Loucy (cell line): Measurements from ENCODE around the gene FBXO11.

Experiments used
- H2AFZ ChIP-seq: fragments of 200-600 bp; sonication (generic); 2 replicates; pipeline ENCODE4 v1.6.0; 2016; ENCODE audit warnings: antibody characterized with exemption, mild to moderate bottlenecking, low read length, moderate library complexity
- H3F3A ChIP-seq: fragments of 200-600 bp; 2 replicates; pipeline ENCODE4 v1.6.0; 2016; ENCODE audit warnings: antibody characterized with exemption, low read depth, mild to moderate bottlenecking
- H3K27me3 ChIP-seq: fragments of 200-600 bp; sonication (generic); 2 replicates; pipeline ENCODE4 v1.6.1; 2014; ENCODE audit warnings: low read length, mild to moderate bottlenecking; ENCODE audit not compliant: insufficient read depth, poor library complexity, severe bottlenecking
- H3K36me3 ChIP-seq: fragments of 200-600 bp; sonication (generic); 2 replicates; pipeline ENCODE4 v1.6.1; 2016; ENCODE audit warnings: low read length; ENCODE audit not compliant: insufficient read depth
- H3K4me1 ChIP-seq: fragments of 200-600 bp; sonication (generic); 2 replicates; pipeline ENCODE4 v1.5.1; 2014; ENCODE audit warnings: low read length, mild to moderate bottlenecking; ENCODE audit not compliant: insufficient read depth, poor library complexity, severe bottlenecking
- H3K4me2 ChIP-seq: fragments of 200-600 bp; sonication (generic); 2 replicates; pipeline ENCODE4 v1.6.0; 2014; ENCODE audit warnings: antibody characterized with exemption, low read length, low read depth, mild to moderate bottlenecking; ENCODE audit not compliant: poor library complexity, severe bottlenecking
- H3K4me3 ChIP-seq: fragments of 200-600 bp; sonication (generic); 2 replicates; pipeline ENCODE4 v1.5.1; 2014; ENCODE audit warnings: low read length, mild to moderate bottlenecking, mixed read lengths; ENCODE audit not compliant: poor library complexity, severe bottlenecking
- H3K79me2 ChIP-seq: fragments of 200-600 bp; sonication (generic); 2 replicates; pipeline ENCODE4 v1.6.1; 2014; ENCODE audit warnings: low read length; ENCODE audit not compliant: insufficient read depth
- H3K9ac ChIP-seq: fragments of 200-600 bp; sonication (generic); 2 replicates; pipeline ENCODE4 v1.6.0; 2014; ENCODE audit warnings: mild to moderate bottlenecking, low read depth, low read length, moderate library complexity; ENCODE audit not compliant: poor library complexity, severe bottlenecking
- H3K9me2 ChIP-seq: fragments of 200-600 bp; sonication (generic); replicated peaks from 2 replicates; pipeline ENCODE4 v1.6.1; 2016; ENCODE audit warnings: low read depth, low read length, mixed read lengths
- H3K9me3 ChIP-seq: fragments of 200-600 bp; sonication (generic); 2 replicates; pipeline ENCODE4 v1.6.1; 2014; ENCODE audit warnings: mild to moderate bottlenecking, antibody characterized with exemption, low read length, low read depth; ENCODE audit not compliant: insufficient read depth
- H4K20me1 ChIP-seq: fragments of 200-600 bp; sonication (generic); 2 replicates; pipeline ENCODE4 v1.6.0; 2014; ENCODE audit warnings: antibody characterized with exemption, low read length, mild to moderate bottlenecking; ENCODE audit not compliant: insufficient read depth, poor library complexity, severe bottlenecking
- EZH2phosphoT487 ChIP-seq: fragments of 200-600 bp; IDR thresholded peaks from 2 replicates; pipeline ENCODE4 v1.6.1; 2018; ENCODE audit warnings: antibody characterized with exemption, mild to moderate bottlenecking, moderate library complexity, borderline replicate concordance
- TF ChIP-seq, protein P1 (sequence below): fragments of 200-600 bp; sonication (generic); conservative IDR thresholded peaks from 2 replicates; pipeline ENCODE4 v1.5.1; 2014; ENCODE audit warnings: mild to moderate bottlenecking, antibody characterized with exemption, low read length

FBXO11 gene

DNA sequence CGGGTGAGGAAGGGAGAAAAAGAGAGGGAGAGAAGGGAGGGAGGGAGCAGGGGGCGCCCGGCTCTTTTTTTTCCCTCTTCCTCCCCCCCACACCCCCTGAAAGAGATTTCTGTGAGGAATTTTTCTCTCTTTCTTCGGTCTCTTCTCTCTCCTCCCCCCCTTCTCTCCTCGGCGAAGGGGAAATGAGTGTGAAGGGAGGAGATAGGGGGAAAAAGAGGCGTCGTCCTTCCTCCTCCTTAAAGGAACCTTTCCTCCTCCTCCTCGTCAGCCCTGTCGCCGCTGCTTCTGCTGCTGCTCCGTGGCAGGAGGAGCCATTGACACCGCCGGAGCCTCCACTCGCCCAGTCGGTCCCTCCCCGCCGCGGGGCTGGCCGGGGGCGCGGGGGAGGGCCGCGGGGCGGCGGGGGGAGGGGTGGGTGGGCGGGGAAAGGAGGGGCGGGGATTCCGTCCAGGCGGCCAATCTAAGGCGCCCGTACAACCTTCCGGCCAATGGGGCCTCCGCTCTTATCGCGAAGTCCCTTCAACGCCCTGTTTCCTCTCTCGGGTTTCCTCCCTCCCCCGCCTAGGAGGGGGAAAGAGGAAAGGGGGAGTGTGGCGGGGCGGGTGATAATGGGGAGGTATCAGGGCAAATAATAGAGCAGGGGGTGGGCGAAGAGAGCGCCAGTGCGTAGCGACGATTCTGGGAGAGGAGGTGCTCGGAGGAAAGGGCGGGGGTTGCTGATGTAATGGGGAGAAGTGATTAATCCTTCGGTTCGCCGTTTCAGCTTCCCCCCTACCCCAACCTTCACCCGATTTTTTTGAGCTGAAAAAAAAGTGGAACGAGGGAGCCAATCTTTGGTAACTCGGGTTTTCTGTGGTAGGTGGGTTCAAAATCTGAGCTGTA lies at the start of gene FBXO11:
FBXO11 (minus strand) TSS at position 342 of the 882 bp plus-strand sequence. CDS start 778 bp downstream, outside the sequence.
- peak within 1 kb of the TSS; percentile 75 for H2AFZ ChIP-seq

DNA sequence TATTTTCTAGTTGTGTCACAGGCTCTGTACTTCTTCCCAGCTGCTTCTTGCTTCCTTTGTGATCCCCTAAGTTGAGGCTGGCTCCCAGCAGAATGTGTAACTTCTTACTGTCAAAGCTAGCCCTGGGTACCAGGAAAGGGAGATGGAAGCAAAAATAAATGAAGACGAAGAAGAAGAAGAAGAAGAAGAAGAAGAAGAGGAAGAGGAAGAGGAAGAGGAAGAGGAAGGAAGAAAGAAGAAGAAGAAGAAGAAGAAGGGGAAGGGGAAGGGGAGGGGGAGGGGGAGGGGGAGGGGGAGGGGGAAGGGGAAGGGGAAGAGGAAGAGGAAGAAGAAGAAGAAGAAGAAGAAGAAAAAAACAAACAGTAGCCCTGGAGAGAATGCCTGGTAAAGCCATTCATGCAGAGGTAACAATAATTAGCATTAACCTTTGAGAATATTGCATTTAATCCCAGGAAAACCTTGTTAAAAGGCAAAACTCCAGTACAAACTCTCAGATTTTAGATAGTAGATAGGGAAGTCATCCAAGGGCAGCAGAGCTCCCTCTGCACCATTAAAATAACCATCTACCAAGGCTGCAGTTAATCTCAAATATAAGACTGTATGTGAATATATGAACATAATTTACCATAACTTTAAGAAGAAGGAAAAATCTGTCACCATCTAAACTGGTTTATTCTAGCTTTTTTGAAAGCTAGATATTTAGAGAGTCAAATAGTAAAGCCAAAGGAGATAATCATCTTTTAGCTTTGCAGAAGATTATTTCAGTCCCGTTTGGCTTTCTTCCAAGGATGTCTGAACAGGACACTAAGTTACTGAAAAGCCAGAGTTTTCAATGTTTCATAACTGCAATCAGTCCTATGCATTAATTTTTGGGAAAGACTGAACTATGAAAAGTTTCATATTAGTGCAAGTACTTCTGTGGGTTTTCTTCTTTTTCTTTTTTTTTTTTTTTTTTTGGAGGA lies 44.3 kb upstream of the FBXO11 start:
- Histone ChIP-seq H3K9me3 (no peaks in the 10 kb centered on the region), H3F3A (no peaks in the 10 kb centered on the region), H3K36me3 (no peaks in the 10 kb centered on the region), H4K20me1 (no peaks in the 10 kb centered on the region), H3K9ac (no peak overlapping the region), H3K4me1 (no peaks in the 10 kb centered on the region), H3K4me2 (no peak overlapping the region), H3K79me2 (no peaks in the 10 kb centered on the region), H3K4me3 (no peak overlapping the region), H2AFZ (no peak overlapping the region), H3K27me3 (no peaks in the 10 kb centered on the region), H3K9me2 (no peaks in the 10 kb centered on the region)
- TF ChIP-seq, protein P1, sequence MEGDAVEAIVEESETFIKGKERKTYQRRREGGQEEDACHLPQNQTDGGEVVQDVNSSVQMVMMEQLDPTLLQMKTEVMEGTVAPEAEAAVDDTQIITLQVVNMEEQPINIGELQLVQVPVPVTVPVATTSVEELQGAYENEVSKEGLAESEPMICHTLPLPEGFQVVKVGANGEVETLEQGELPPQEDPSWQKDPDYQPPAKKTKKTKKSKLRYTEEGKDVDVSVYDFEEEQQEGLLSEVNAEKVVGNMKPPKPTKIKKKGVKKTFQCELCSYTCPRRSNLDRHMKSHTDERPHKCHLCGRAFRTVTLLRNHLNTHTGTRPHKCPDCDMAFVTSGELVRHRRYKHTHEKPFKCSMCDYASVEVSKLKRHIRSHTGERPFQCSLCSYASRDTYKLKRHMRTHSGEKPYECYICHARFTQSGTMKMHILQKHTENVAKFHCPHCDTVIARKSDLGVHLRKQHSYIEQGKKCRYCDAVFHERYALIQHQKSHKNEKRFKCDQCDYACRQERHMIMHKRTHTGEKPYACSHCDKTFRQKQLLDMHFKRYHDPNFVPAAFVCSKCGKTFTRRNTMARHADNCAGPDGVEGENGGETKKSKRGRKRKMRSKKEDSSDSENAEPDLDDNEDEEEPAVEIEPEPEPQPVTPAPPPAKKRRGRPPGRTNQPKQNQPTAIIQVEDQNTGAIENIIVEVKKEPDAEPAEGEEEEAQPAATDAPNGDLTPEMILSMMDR = no peak
- TF ChIP-seq EZH2phosphoT487 = no peak

More for the DNA sequence above, at the start of gene FBXO11:
- Histone ChIP-seq H3K9me2 (no peaks in the 10 kb centered on the region), H4K20me1 (peaks cover 35% of the 10 kb centered on the region), H3K36me3 (no peaks in the 10 kb centered on the region), H3K4me1 (peaks cover 35% of the 10 kb centered on the region), H3K4me3 (peak within 1 kb of the TSS; percentile 96), H3K9ac (peak within 1 kb of the TSS; percentile 88), H3F3A (peaks cover 4% of the 10 kb centered on the region; the same call in 1 of the 2 replicates), H3K4me2 (peak within 1 kb of the TSS; percentile 66), H3K9me3 (no peaks in the 10 kb centered on the region), H3K27me3 (no peaks in the 10 kb centered on the region), H3K79me2 (peaks cover 38% of the 10 kb centered on the region)
- TF ChIP-seq, protein P1 = peak; percentile 75
- no peak for TF ChIP-seq EZH2phosphoT487

DNA sequence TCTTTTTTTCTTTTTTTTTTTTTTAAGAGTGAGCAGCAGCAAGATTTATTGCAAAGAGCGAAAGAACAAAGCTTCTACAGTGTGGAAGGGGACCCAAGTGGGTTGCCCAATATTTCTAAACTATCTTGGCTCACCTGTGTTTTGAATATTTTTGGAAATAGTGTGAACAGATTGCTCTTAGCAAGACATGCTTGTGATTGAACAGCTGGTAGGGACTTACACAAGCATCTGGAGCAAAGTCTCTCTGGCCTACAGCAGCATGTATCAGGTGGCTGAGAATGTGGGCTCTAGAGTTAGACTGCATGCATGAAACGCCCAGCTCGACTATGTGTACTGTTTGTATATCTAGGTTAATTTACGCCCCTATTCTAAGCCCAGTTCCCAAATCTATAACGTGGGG lies 40.3 kb upstream of the FBXO11 start:
- no peak overlapping the region for H3K9ac ChIP-seq

More for the DNA sequence above, 40.3 kb upstream of the FBXO11 start:
- H3K27me3 ChIP-seq = no peaks in the 10 kb centered on the region
- no peaks in the 10 kb centered on the region for H3K4me1 ChIP-seq
- no peak overlapping the region for H3K4me2 ChIP-seq
- no peaks in the 10 kb centered on the region for H3K9me3 ChIP-seq
- H4K20me1 ChIP-seq = no peaks in the 10 kb centered on the region
- no peaks in the 10 kb centered on the region for H3K9me2 ChIP-seq
- no peaks in the 10 kb centered on the region for H3K36me3 ChIP-seq
- no peak overlapping the region for H3K4me3 ChIP-seq
- no peak overlapping the region for H2AFZ ChIP-seq
- H3K79me2 ChIP-seq = no peaks in the 10 kb centered on the region
- no peaks in the 10 kb centered on the region for H3F3A ChIP-seq
- TF ChIP-seq, protein P1 = no peak
- no peak for TF ChIP-seq EZH2phosphoT487
